Measurements from ENCODE around the gene HM13. TPM values are rescaled to one million over a fixed set of nuclear protein-coding genes. Genes with fewer than 3 reads are reported as not detected.

Gene HM13
- total and polyA plus RNA-seq, 2 of the 13 experiments (the other 11 are each of a cell fraction or from before 2014, with no cell fraction given), result 118 to 243 TPM

DNA sequence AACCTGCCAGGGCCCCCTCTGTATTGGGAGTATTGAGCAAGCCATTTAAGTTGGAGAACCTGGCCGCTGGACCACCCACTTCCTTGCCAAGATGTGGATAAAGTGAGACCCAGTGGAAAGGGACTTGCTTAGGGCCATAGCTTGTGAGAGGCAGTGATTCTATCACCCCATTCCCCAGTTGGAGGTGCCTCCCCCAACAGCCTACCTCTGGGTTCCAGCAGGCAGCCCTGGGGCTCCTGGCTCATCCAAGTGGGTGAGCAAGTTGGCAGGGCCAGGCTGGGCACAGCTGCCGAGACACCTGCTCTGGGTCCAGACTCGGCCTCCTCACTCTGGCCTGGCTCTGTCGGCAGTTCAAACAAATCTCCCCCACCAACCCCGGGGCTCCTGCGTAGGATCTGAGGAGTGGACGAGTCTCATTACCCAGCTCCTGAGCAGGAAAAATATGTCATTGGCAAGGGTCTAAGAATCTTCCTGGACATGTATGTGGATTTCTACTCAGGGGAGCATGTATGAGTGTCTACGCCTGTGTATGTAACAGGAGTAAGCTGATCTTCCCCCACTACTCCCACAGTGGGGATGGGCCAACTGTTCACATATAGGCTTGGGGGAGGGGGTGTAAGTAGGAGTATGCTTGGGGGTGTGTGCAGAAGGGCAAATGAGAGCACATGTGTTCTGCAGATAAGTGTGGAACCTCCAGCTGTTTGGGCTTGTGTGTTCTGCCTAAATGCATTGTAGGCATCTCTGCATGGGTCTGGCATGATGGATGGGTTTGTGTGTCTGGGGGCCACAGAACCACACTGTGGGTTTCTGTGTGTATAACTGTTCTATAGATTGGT is 92.8 kb downstream of the HM13 start (continued):
- TF ChIP-seq CREM (IDR thresholded peaks at IDR 0.05) (no peak; the same call in none of the 2 replicates), CREM (CRISPR knock-in tag; IDR thresholded peaks at IDR 0.05) (no peak), ZNF335 (CRISPR knock-in tag; IDR thresholded peaks at IDR 0.05) (0 out of 2 replicates have a peak, but pooled peaks have one; percentile 77), NR2F2 (IDR thresholded peaks at IDR 0.05; ENCODE audit: borderline replicate concordance, low read depth) (no peak), AGO2 (optimal IDR thresholded peaks at IDR 0.05; ENCODE audit: low read depth, low read length) (peak; percentile 100), ARHGAP35 (CRISPR knock-in tag; IDR thresholded peaks at IDR 0.05; ENCODE audit: borderline replicate concordance) (no peak), TGIF2 (CRISPR knock-in tag; IDR thresholded peaks at IDR 0.05) (peak; percentile 90), SALL2 (CRISPR knock-in tag; IDR thresholded peaks at IDR 0.05) (peak; percentile 88), ZNF296 (CRISPR knock-in tag; conservative IDR thresholded peaks at IDR 0.05) (0 out of 2 replicates have a peak, but pooled peaks have one; percentile 53), TP53 (CRISPR knock-in tag; conservative IDR thresholded peaks at IDR 0.05) (peak; percentile 17; the same call in 1 of the 2 replicates), PHF20 (CRISPR knock-in tag; IDR thresholded peaks at IDR 0.05) (no peak), ZNF674 (CRISPR knock-in tag; IDR thresholded peaks at IDR 0.05; ENCODE audit: low read depth) (0 out of 2 replicates have a peak, but pooled peaks have one; percentile 55), SNAI1 (CRISPR knock-in tag; IDR thresholded peaks at IDR 0.05; ENCODE audit: borderline replicate concordance) (peak; percentile 94), ZSCAN21 (CRISPR knock-in tag; IDR thresholded peaks at IDR 0.05; ENCODE audit: borderline replicate concordance) (0 out of 2 replicates have a peak, but pooled peaks have one; percentile 59), ZC3H13 (CRISPR knock-in tag; IDR thresholded peaks at IDR 0.05) (peak; percentile 100), ZNF431 (CRISPR knock-in tag; IDR thresholded peaks at IDR 0.05; ENCODE audit: borderline replicate concordance, low read depth) (peak; percentile 11; the same call in 1 of the 2 replicates), RNF2 (conservative IDR thresholded peaks at IDR 0.05; ENCODE audit: low read depth) (no peak), ZBTB33 (CRISPR knock-in tag; IDR thresholded peaks at IDR 0.05) (no peak; the same call in none of the 2 replicates), ZNF460 (CRISPR knock-in tag; IDR thresholded peaks at IDR 0.05; ENCODE audit: borderline replicate concordance) (no peak), ZFP41 (CRISPR knock-in tag; IDR thresholded peaks at IDR 0.05; ENCODE audit: borderline replicate concordance) (no peak; the same call in 1 of the 2 replicates)
- TF ChIP-seq, protein P1, sequence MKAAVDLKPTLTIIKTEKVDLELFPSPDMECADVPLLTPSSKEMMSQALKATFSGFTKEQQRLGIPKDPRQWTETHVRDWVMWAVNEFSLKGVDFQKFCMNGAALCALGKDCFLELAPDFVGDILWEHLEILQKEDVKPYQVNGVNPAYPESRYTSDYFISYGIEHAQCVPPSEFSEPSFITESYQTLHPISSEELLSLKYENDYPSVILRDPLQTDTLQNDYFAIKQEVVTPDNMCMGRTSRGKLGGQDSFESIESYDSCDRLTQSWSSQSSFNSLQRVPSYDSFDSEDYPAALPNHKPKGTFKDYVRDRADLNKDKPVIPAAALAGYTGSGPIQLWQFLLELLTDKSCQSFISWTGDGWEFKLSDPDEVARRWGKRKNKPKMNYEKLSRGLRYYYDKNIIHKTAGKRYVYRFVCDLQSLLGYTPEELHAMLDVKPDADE (CRISPR knock-in tag; IDR thresholded peaks at IDR 0.05), result no peak; the same call in 1 of the 2 replicates
- TF ChIP-seq, protein P2, sequence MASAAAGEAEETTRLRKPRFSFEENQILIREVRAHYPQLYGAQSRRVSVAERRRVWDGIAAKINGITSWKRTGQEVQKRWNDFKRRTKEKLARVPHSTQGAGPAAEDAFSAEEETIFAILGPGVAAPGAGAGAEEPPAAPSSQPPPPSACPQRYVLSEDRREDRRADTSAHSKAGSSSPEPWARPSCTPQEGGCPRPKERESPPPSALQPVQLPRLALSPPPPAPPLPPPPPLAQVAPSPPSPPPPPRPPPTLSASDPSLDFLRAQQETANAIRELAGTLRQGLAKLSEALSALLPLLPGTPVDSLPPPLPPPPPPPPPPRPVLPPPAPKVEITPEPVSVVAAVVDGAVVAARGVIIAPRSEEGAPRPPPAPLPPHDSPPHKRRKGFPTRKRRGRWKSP (CRISPR knock-in tag; IDR thresholded peaks at IDR 0.05), result 0 out of 2 replicates have a peak, but pooled peaks have one; percentile 56
- TF ChIP-seq, protein P3, sequence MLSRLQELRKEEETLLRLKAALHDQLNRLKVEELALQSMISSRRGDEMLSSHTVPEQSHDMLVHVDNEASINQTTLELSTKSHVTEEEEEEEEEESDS (CRISPR knock-in tag; IDR thresholded peaks at IDR 0.05; ENCODE audit: borderline replicate concordance), result peak; percentile 55; the same call in 1 of the 2 replicates
- TF ChIP-seq, protein P4, sequence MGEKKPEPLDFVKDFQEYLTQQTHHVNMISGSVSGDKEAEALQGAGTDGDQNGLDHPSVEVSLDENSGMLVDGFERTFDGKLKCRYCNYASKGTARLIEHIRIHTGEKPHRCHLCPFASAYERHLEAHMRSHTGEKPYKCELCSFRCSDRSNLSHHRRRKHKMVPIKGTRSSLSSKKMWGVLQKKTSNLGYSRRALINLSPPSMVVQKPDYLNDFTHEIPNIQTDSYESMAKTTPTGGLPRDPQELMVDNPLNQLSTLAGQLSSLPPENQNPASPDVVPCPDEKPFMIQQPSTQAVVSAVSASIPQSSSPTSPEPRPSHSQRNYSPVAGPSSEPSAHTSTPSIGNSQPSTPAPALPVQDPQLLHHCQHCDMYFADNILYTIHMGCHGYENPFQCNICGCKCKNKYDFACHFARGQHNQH (CRISPR knock-in tag; IDR thresholded peaks at IDR 0.05), result peak; percentile 74

All from HepG2 (cell line).